ES-I3 (cell line): ENCODE data around the gene LMO7.

Experiments used
- H3K36me3 ChIP-seq: 2 replicates; pipeline ENCODE4 v1.6.1; 2013; ENCODE audit warnings: mild to moderate bottlenecking, low read length, control low read depth, moderate library complexity; ENCODE audit not compliant: insufficient read depth
- H3K4me1 ChIP-seq: 2 replicates; pipeline ENCODE4 v1.6.1; 2013; ENCODE audit warnings: mild to moderate bottlenecking, control low read depth, low read length; ENCODE audit not compliant: insufficient read depth
- H3K9ac ChIP-seq: 2 replicates; pipeline ENCODE4 v1.6.1; 2013; ENCODE audit warnings: low read depth, mild to moderate bottlenecking, low read length, moderate library complexity
- H3K9me3 ChIP-seq: 2 replicates; pipeline ENCODE4 v1.6.1; 2013; ENCODE audit warnings: mild to moderate bottlenecking, low read length, moderate library complexity; ENCODE audit not compliant: control insufficient read depth, insufficient read depth

LMO7 gene

DNA sequence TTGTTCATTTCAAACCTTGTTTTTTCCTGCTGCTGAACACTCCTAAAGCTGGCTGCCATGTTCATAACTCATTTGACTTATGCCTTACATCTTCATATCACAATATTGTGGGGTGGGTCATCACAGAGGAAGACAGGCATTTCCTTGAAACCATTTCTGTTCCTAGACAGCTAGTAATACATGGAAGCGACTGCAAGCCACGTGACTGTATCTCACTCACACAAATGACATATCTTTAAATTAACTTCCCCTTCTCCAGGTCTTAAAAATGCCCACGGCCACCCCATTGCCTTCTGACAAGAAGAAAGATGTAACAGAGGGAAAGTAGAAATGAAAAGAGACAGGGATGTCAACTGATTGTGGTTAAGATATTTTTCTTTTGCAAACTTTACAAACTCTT, 236.8 kb downstream of the LMO7 start:
- no peak overlapping the region for H3K9ac ChIP-seq
- no peaks in the 10 kb centered on the region for H3K36me3 ChIP-seq
- no peaks in the 10 kb centered on the region for H3K9me3 ChIP-seq
- H3K4me1 ChIP-seq = peaks cover 24% of the 10 kb centered on the region

DNA sequence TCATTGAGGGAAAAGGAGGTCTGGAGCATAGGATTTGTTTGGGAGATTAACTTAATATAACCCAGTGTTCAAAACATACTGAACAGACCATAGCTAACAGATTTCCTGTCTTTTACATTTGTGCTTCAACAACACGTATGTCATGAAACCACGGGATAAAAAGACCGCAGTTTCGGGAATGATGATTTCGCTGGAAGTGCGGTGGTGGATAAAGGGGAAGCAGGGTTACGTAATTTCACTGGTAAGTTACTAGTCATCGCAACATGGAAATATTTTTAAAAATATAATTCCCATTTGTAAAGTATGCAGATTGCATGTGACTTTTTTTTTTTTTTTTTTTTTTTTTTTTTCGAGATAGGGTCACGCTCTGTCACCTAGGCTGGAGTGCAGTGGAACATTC, 237.4 kb downstream of the LMO7 start:
- Histone ChIP-seq H3K4me1 (peaks cover 24% of the 10 kb centered on the region), H3K9ac (no peak overlapping the region), H3K9me3 (no peaks in the 10 kb centered on the region), H3K36me3 (no peaks in the 10 kb centered on the region)

DNA sequence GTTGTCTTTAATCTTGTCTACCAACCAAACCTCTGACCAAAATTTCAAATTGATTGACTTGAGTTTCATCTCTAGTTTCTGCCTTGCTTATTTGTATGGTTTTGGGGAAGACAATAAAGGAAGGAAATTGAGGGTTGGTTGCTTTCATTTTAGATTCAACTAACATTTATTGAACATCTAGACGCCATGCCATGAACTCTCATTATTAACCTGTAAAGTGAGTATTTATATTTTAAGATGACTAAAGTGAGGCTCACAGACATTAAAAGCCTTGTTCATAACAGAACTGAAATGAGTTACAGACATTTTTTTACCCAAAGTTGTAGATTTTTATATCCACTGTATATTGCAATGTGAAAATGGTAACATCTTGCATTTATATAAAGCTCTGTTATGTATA, 239.3 kb downstream of the LMO7 start:
- H3K9me3 ChIP-seq = no peaks in the 10 kb centered on the region
- H3K4me1 ChIP-seq = peaks cover 12% of the 10 kb centered on the region; the same call in 1 of the 2 replicates
- no peak overlapping the region for H3K9ac ChIP-seq
- H3K36me3 ChIP-seq = no peaks in the 10 kb centered on the region

DNA sequence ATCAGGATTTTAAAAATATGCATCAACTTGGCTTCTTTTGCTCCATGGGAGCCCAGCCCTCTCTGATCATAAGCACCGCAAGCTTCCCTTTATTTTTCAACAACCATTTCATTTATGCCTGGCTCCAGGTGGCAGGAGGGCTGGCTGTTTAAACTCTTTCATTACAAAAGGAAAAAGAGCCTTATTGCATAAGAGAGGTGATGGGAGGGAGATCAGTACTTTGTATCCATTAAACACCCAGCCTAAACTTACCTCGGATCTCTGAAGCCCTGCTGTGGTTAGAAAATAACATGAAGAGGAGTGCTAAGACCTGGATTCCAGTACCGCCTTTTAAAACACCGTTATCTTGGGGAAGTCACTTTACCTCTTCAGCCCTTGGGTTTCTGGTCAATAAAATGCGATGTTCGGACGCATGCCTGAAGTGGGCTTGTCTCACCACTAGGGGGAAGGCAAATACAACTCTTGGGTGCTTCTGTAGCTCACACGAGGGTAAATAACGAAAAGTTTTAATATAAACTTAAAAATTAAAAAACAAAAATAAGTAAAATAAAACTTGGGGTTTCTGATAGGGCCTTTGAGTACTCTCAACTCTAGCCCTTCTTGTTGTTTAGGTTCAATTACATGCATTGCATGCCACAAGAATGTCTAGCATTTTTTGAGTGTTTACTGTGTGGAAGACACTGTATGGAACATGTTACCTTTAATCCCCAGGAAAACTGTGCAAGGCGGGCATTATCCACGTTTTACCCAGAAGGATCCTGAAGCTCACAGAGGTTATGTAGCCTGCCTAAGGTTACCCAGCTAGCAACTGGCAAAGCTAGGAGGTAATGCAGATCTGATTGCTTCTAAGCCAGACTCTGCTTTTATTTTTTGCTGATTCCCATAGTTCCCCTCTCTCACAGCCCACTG, 240.3 kb downstream of the LMO7 start:
- Histone ChIP-seq H3K9me3 (no peaks in the 10 kb centered on the region), H3K4me1 (peaks cover 12% of the 10 kb centered on the region; the same call in 1 of the 2 replicates), H3K9ac (no peak overlapping the region), H3K36me3 (no peaks in the 10 kb centered on the region)

DNA sequence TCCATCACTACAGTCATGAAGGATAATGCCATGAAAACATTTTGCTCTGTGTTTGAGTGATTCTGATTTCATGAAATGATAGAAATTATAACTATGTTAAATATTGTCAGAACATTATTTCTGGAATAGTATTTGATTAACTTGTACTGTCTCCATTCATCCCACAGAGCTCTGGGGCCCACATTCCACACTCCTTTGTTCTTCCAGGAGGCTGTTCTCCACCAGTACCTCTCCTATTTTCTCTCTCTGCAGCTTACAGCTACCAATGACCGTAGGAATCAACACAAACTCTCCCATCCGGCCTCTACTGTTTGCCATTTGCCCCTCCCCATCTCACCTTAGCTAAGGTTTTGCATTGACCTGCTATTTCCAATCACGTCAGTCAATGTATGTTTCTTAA, 240.9 kb downstream of the LMO7 start:
- H3K4me1 ChIP-seq = peaks cover 12% of the 10 kb centered on the region; the same call in 1 of the 2 replicates
- no peaks in the 10 kb centered on the region for H3K36me3 ChIP-seq
- H3K9me3 ChIP-seq = no peaks in the 10 kb centered on the region
- no peak overlapping the region for H3K9ac ChIP-seq

DNA sequence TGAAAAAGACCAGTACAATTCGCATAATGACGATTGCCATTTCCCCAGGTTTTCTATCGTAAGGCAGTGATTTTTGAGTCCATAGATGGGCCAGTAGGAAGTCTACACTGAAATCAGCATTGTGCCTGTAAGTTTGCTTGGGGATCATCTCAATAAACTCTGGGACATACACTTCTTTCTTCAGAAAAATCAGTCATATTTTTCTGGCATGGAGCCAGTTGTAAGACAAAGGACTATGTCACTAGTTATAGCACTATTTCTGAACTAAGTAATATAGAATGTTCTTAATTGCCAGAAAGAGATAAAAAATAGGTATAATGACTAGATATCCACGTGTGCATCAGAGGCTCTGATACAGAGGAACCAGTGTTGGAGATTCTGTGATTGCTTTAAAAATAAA, 243.5 kb downstream of the LMO7 start:
- H3K36me3 ChIP-seq = no peaks in the 10 kb centered on the region
- H3K4me1 ChIP-seq = peaks cover 12% of the 10 kb centered on the region; the same call in 1 of the 2 replicates
- no peak overlapping the region for H3K9ac ChIP-seq
- no peaks in the 10 kb centered on the region for H3K9me3 ChIP-seq

DNA sequence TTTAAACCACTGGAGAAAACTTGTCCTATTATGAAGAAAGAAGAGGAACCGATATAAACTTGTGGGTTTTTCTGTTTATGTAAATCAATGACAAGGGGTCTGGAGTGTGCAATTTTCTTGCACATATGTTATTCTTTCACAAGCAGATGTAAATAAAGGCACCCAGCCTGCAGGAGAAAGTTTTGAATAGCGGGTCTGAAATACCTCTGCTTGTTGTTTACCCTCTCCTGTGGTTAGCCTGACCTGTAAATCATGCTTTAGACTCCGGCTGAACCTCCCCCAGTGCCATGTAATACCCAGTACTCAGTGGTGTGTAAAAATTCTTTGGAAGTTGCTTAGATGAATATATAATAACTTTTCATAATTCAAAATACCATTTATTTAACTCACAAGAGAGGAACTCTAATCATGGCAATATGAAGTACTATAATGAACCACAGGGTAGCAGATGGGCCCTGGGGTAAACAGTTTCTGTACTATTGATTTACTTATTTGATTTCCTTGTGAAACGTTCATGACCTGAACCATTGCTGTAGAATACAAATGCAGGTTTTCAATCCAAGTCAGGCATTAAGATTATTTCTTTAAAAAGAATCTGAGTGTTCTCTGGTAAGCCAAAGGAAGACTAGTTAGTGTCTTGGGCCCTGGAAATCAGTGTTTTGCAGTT, 245.1 kb downstream of the LMO7 start:
- H3K9ac ChIP-seq = no peak overlapping the region
- peaks cover 6% of the 10 kb centered on the region; the same call in 1 of the 2 replicates for H3K4me1 ChIP-seq
- no peaks in the 10 kb centered on the region for H3K9me3 ChIP-seq
- H3K36me3 ChIP-seq = no peaks in the 10 kb centered on the region

DNA sequence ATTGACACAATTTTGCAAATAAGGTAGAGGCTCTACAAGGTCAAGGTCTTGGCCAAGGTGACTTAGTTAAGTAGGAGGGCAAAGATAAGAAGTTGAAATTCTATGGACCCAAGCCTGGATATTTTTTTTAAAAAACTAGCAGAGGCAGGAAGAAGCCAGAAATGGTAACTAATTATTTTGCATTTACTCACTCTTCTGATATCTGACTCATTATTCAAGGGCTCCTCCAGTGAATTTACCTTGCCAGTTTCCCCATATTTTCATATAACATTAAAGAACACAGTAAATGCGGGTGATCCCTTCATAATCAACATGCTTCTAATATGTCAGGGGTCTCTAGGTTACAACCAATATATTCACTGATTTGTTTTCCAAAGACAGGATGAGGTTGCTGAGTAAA, 246.1 kb downstream of the LMO7 start:
- Histone ChIP-seq H3K4me1 (no peaks in the 10 kb centered on the region), H3K9me3 (no peaks in the 10 kb centered on the region), H3K36me3 (no peaks in the 10 kb centered on the region), H3K9ac (no peak overlapping the region)

DNA sequence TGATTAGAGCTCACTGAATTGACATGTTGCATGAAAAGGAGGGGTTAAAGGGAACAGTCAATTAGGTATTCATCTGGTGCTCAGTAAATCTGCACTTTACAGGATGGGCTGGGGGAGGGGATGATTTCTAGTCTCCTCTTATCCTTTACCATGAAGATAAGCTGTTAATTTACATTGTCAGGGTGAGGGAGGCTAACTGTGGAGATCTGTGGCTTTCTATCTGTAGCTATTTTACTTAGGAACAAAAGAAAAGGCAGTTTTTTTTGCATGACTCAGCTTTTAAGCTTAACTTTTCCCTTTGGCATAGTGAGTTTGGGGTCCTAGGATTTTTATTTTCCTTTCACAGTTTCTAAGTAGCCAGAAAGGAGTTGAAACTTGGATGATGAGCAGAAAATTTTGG, 253.3 kb downstream of the LMO7 start:
- H3K4me1 ChIP-seq = peaks cover 12% of the 10 kb centered on the region
- no peaks in the 10 kb centered on the region; the same call in 1 of the 2 replicates for H3K9me3 ChIP-seq
- H3K9ac ChIP-seq = no peak overlapping the region
- no peaks in the 10 kb centered on the region for H3K36me3 ChIP-seq

DNA sequence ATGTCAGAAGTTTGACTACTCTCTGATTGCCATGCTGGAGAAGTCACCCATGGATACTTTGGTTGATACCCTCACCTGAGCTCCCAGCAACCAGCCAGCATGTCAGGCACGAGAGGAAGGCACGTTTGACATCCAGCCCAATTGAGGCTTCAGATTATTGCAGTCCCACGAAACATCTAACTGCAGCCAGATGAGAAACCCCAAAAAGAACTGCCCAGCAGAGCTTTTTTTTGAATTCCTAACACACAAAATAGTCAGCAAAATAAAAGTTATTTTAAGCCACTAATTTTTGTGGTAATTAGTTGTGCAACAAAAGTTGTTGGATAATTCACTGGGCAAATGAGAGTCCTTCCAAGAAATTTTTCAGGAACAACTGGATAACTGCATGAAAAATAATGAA, 259.0 kb downstream of the LMO7 start:
- H3K36me3 ChIP-seq = no peaks in the 10 kb centered on the region
- H3K9ac ChIP-seq = no peak overlapping the region
- peaks cover 2% of the 10 kb centered on the region; the same call in 1 of the 2 replicates for H3K4me1 ChIP-seq
- no peaks in the 10 kb centered on the region; the same call in 1 of the 2 replicates for H3K9me3 ChIP-seq

DNA sequence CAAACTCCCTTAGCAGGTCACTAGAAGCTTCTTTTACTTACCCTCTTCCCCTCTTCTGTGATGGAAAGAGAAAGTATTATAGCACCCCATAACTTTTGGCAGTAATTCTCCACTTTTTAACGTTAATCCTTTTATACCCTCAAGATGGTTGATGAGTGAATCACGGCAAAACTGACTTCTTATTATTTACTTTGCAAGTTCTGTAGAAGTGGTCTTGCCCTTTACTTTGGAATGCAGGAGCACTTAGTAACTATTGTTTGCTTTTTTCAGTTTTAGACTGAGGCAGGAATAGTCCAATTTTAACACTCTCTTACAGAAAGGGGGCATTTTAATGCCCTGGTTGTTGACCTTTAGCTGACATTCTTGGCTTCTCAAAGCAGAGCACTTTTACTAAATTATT, 260.1 kb downstream of the LMO7 start:
- Histone ChIP-seq H3K36me3 (no peaks in the 10 kb centered on the region), H3K9ac (no peak overlapping the region), H3K4me1 (no peaks in the 10 kb centered on the region), H3K9me3 (no peaks in the 10 kb centered on the region)

DNA sequence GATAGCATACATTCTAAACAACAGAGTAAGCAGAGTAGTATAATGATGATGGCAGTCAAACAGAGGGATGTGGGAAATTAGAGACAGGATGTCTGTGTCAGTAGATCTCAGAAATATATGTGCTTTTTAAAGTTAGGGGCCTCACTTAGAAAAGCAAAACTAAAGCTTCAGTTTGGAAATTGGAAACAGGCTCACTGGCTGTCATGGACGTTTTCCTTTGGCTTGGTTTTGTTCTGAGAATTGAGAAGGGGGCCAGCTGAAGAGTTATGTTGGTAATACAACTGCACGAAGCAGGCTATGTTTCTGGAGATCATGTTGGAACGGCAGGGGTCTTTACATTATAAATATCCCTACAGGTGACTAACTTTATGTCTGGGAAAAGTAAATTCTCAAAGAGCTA, 261.3 kb downstream of the LMO7 start:
- no peaks in the 10 kb centered on the region for H3K36me3 ChIP-seq
- no peaks in the 10 kb centered on the region for H3K4me1 ChIP-seq
- H3K9me3 ChIP-seq = no peaks in the 10 kb centered on the region
- no peak overlapping the region for H3K9ac ChIP-seq

DNA sequence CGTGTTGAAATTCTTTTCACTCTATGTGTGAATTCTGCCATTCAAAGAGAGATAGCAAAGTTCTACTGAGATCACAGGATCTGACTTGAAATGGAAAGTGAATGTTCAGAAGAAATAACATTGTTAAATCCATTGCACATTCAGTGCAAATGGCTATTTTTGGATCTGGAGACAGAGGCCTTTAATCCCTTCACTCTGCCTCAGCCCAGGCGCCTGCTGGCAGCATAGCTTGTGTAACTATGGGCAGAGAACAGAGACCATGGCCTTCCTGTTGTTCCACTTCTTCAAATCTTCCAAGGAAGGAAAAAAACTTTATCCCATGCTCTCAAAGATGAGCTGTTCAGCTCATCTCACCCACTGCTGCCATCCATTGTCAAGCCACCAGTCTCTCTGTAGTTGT, 265.4 kb downstream of the LMO7 start:
- Histone ChIP-seq H3K9me3 (no peaks in the 10 kb centered on the region), H3K36me3 (no peaks in the 10 kb centered on the region), H3K4me1 (no peaks in the 10 kb centered on the region), H3K9ac (no peak overlapping the region)

DNA sequence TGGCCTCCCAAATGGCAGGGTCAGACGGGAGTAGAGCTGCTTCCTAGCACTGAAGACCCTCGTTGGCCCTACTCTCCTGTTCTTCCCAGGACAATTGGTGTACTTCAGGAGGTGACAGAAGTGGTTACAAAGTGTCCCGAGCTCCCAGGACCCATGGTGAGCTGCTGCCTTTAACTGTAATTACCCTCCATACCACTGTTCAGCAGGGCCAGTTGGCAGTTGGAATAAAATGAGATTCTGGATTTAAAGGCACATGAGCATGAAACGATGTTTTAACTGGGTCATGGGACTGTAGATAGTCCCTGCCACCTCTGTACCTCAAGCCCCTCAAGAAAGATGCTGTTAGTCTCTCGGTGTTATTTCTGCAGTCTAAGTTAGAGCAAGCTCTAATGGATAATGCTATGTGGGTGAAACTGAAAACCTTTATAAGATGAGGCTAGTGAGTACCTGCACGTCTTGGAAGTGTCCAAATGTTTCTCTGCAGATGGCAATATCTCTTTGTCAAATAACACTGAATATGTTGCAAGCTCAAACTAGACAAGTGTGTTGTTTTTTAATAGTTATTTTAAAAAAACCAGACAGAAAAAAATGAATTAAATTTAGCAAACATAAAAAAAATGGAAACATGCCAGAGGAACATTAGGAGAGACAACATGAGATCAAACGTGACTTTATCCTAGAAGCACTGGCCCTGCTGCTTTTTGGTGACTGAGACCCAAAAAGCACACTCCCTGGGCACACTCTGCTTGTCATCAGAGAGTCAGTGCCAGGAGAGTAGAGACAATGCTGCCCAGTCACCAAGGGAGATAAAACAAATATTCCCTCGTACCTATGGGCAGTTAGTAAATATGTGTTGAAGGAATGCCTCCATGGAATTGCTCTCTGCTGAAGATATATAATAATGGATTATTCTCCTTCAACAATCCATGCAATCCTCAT, 266.3 kb downstream of the LMO7 start:
- no peaks in the 10 kb centered on the region for H3K9me3 ChIP-seq

More for the DNA sequence above, 266.3 kb downstream of the LMO7 start:
- Histone ChIP-seq H3K9ac (no peak overlapping the region), H3K4me1 (no peaks in the 10 kb centered on the region), H3K36me3 (no peaks in the 10 kb centered on the region)
